SK-N-MC (cell line): ENCODE data around the gene TRMT11.

Source experiments
- EZH2 ChIP-seq: fragments of 200-600 bp; sonication (generic); IDR thresholded peaks from one replicate; pipeline ENCODE4 v1.6.1; 2017; ENCODE audit warnings: antibody characterized with exemption
- POLR2AphosphoS5 ChIP-seq: IDR thresholded peaks from 2 replicates; pipeline ENCODE4 v1.6.1; 2012; ENCODE audit warnings: mild to moderate bottlenecking, low read depth, low read length, borderline replicate concordance

- TF ChIP-seq EZH2 (no peak), POLR2AphosphoS5 (no peak)
Measured at GRCh38 chr6:126067073-126067472, 80.7 kb downstream of the TRMT11 start.
